Activated CD4-positive, CD25-positive, alpha-beta regulatory T cell treated with anti-CD3 and anti-CD28 coated beads, Interleukin-2, amount 50 U/mL, for 24 hours (primary cell): ENCODE measurements around the gene VCY1B.
"Not testable (repeated sequence)": the region's sequence is repeated elsewhere in the genome, so short reads cannot be mapped to it uniquely, and the experiment has no call there.

Experiments used
- ATAC-seq, 2 donors: fragments of 150-1000 bp; cut with Tn5 transposase; one replicate each; pipeline ENCODE4 v1.10.0; 2021; ENCODE audit warnings: mild to moderate bottlenecking in 1 of 2, moderate library complexity in 1 of 2

VCY1B gene

DNA sequence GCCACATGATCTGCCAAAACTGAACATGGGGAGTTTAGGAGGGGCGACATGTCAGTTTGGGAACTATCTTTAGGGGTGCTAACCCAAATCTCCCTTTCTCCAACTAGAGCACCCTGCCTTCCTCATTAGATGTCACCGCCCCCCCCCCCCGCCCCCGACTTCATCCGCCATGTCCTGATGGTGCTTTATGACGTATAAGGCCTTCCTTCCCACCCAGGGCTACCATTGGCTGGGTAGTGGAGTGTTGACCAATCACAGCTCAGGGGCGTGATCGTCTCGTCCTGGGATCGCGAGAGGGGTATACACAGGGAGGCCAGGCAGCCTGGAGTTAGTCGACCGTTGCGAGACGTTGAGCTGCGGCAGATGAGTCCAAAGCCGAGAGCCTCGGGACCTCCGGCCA is at the start of gene VCY1B:
TSS of gene VCY1B (plus strand) at position 301 of the 400 bp plus-strand sequence. CDS start at position 364, 63 bp downstream.
- not testable (repeated sequence) for ATAC-seq

DNA sequence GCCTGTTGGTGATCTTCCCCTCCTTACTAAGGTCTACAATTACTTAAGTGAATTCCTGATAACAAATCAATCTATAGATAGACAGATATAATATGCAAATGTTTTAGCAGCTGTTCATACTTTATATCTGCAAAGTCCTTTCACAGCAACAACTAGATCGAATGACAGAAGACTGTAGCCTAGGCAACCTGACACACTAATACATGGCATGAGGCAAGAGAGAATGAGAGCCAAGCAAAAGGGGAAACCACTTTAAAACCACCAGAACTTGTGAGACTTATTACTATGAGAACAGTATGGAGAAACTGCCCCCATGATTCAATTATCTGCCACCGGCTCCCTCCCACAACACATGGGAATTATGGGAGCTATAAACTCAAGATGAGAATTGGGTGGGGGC is 44.1 kb upstream of the VCY1B start:
- ATAC-seq, result not testable (repeated sequence)

DNA sequence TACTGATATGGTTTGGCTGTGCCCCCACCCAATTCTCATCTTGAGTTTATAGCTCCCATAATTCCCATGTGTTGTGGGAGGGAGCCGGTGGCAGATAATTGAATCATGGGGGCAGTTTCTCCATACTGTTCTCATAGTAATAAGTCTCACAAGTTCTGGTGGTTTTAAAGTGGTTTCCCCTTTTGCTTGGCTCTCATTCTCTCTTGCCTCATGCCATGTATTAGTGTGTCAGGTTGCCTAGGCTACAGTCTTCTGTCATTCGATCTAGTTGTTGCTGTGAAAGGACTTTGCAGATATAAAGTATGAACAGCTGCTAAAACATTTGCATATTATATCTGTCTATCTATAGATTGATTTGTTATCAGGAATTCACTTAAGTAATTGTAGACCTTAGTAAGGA is 25.6 kb upstream of the VCY1B start:
- not testable (repeated sequence) for ATAC-seq

DNA sequence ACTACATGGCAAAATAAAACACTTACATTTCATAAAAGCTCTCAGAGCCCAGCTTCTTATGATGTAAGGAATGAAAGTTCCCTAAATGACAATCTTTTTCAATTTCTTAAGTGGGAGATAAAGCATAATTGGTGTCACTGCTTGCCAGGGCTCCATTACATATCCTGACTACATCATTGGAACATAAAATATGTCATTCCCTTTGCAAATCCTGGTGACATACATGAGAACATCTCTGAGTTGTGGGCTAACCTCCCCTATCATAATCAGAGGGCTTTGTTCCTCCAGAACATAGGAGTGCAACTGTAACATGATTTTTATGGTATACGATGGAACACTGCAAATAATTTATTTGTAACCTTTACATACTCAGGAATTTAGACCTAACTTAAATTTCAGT is 29.9 kb downstream of the VCY1B start:
- no peak for ATAC-seq
